Uterus (tissue), 2 donors: ENCODE results near the gene CLASP2.

Source experiments
- POLR2A ChIP-seq, 2 donors: fragments of 450-650 bp; IDR thresholded peaks; one replicate each; pipeline ENCODE4 v1.6.1; 2016; ENCODE audit warnings: antibody characterized with exemption in 2 of 2, mild to moderate bottlenecking in 1 of 2, moderate library complexity in 1 of 2
- TF ChIP-seq, protein P1 (sequence below), 4 experiments: fragments of 200-600 bp in 2 of 4; fragments of 450-650 bp in 2 of 4; sonication (generic) in 2 of 4; IDR thresholded peaks; one replicate each; pipeline ENCODE4 v1.5.1; 2016 to 2019; ENCODE audit warnings: antibody characterized with exemption in 4 of 4, mild to moderate bottlenecking in 2 of 4, moderate library complexity in 1 of 4

DNA sequence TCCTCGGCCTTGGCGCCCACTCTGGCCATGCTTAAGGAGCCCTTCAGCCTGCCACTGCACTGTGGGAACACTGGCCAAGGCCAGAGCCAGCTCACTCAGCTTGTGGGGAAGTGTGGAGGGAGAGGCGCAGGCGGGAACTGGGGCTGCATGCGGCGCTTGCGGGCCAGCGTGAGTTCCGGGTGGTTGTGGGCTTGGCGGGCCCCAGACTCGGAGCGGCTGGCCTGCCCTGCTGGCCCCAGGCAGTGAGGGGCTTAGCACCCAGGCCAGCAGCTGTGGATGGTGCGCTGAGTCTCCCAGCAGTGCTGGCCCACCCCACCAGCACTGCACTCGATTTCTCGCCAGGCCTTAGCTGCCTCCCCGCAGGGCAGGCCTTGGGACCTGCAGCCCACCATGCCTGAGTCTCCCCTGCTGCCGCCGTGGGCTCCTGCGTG is 264.7 kb downstream of the CLASP2 start:
- TF ChIP-seq, protein P1, sequence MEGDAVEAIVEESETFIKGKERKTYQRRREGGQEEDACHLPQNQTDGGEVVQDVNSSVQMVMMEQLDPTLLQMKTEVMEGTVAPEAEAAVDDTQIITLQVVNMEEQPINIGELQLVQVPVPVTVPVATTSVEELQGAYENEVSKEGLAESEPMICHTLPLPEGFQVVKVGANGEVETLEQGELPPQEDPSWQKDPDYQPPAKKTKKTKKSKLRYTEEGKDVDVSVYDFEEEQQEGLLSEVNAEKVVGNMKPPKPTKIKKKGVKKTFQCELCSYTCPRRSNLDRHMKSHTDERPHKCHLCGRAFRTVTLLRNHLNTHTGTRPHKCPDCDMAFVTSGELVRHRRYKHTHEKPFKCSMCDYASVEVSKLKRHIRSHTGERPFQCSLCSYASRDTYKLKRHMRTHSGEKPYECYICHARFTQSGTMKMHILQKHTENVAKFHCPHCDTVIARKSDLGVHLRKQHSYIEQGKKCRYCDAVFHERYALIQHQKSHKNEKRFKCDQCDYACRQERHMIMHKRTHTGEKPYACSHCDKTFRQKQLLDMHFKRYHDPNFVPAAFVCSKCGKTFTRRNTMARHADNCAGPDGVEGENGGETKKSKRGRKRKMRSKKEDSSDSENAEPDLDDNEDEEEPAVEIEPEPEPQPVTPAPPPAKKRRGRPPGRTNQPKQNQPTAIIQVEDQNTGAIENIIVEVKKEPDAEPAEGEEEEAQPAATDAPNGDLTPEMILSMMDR (IDR thresholded peaks at IDR 0.05): no peak
- TF ChIP-seq POLR2A (IDR thresholded peaks at IDR 0.05): no peak
